Muscle of back (tissue), 11 donors: ENCODE results near the gene EPS8. TPM values are rescaled to one million over a fixed set of nuclear protein-coding genes. Genes with fewer than 3 reads are reported as not detected.

Experiments used
- DNase-seq, 3 donors: peaks; one replicate each; pipeline versions ENCODE4 v3.0.0 to v3.0.0-alpha.2; 2013
- polyA plus RNA-seq, 10 donors: library from polyadenylated mRNA; unstranded; fragments of 120-200 nt; gene quantifications; one replicate each; pipeline ENCODE4 v1.2.1, GENCODE V29; 2013; ENCODE audit not compliant: insufficient read length in 10 of 10

Gene EPS8
- polyA plus RNA-seq, 10 donors = 34.3 to 52.8 (median 39.8) TPM

DNA sequence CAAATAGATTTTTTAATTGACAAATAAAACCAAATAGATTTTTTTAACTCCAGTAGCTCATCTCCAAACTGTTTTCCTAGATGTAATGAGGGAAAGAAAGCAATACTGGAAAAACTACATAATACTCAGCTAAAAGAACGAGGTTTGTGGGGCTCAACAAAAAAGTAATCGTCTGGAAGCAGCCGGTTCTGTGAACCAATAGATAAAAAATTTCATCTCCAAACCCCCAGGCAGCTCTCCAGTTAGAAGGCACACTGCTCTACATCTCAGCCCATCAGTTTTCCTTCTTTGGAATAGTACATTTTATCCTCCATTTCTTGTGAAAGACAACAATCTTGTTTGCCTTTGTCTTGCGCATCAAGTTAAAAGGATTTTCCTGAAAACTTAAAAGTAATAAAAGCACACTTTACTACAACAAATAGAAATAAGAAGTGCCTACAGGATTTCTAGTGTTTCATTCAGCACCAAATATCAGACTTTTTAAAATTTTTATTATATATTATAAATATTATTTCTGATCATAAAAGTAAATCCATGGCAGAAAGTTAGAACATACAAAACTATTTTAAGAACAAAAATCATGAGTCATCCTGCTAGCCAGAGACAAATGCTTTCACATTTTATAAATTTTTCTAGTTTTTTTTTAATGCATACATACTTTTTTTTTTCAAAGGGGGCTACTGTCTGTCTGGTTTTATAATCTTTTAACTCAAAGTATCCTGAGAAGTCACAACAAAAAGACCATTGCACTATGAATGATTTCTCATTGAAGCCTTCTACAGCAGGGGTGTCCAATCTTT is 67.7 kb downstream of the EPS8 start:
- DNase-seq = no peak

DNA sequence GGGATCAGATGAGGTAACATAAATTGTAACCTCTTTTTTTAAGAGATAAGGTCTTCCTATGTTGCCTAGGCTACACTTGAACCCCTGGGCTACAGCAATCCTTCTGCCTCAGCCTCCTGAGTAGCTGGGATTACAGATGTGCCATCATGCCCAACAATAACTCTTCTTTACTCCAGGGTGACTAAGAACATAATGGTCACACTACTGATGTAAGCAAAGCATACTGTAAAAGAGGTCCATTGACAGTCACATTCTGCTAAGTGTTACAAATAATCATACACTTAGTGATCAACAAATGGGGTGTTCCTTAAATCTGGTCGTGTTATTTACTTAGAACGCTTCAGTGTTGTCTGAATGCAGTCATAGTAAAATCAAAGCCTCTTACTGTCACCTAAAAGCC is 68.9 kb downstream of the EPS8 start:
- no peak for DNase-seq

DNA sequence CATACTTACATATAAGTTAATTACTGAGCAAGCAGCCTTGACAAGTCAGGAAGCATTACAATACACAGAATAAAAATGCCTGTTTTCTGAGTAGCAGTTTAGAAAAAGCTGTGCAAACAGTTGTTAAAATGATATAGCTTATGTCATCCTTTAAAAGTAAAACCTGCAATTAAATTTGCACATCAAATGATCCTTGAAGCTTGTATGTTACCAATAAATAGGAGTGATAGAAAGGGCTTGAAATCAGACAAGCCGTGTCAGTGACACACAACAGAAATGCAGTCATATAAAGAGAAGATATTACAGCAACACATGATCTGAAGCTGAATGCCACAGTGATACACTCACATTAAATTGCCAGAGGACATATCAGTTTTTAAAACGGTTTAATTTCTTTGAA is 70.0 kb downstream of the EPS8 start:
- no peak for DNase-seq

DNA sequence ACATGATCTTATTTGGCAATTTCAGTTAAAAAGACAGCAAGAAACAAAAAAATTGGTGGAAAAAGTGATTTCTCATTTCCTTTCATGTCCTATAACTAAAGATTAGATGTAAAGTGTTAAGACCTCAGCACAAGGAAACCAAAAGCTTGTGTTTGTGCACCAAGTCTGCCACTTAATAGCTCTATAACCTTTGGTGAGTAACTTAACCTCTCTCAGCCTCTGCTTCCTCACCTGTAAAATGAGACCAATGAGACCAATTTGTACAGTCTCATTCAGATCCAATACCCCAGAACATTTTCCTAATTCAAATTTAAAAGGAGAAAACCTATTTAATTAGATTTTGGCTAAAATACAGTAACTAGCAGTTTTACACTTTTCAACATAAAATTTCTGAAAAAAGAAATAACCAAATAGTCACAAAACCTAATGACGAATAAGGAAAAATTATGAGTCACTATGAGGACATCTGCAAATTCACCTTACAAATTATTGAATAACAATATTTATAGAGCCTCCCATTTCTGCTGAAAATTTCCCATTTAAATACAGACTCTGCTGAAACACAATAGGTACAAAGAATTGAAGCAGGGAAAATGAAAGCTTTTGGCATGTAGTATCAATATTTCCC is 71.1 kb downstream of the EPS8 start:
- DNase-seq = no peak

DNA sequence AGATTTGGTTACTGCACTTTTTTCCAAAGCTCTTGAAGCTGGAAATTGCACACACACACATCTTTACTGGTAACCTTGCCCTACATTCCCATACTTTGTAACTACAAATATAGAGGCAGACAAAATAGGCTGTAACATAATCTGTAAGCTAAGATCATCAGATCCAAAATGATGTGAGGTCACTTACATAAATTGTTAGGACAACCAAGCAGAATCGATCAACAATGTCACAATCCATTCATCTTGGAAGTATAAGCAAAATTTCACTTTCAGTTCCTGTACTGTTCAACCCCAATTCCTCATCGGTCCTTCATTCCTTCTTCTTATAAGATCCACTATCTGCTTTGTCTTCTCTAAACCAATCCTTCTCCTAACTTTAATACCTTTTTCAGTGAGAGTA is 72.6 kb downstream of the EPS8 start:
- no peak for DNase-seq

DNA sequence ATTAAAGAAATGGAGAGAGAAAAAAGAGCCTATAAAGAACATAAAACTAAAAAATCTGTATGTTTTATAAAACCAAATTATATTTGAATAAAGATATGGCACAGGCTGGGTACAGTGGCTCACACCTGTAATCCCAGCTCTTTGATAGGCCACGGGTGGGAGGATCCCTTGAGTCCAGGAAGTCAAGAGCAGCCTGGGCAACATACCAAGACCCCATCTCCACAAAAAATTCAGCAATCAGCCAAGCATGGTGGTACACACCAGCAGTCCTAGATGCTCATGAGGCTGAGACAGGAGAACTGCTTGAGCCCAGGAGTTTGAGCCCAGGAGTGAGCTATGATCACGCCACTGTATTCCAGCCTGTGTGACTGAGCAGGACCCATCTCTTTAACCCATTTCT is 74.9 kb downstream of the EPS8 start:
- no peak for DNase-seq

DNA sequence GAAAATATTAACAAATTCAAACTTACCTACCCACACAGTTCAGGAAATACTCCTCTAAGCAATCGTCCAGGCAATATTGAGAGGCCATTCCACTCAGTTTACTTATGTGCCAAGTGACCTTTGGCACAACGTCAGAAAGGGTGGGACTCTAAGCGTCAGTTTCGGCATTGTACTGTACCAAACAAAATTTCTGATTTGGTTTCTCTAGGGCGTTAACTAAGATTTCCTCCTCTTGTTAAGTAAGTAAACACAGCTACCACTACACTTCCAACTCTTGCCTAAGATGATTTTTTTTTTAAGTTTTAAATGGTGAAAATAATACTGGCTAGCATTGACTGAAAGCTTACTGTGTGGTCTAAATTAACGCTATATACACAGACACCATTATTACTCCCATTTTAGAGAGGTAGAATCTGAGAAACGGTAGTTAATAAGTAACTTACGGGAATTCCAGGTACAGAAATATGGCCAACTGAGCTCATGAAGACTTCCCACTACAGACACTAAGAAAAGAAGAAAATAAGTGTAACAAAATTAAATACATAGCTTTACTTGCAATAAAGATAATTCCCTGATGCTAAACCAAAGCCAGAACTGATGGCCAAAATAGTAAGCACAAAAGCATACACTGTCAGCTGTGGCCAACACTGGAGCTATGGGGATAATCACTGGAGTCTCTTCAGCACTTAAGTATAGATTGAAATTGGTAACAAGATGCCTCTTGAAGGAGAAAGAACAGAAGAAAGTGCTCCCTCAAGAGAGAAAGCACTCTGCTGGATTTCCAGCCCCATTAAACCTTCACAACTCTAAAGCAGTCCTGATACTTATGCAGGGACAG is 76.1 kb downstream of the EPS8 start:
- DNase-seq = peak in 2 of 3 donors; percentile 40 to 66

DNA sequence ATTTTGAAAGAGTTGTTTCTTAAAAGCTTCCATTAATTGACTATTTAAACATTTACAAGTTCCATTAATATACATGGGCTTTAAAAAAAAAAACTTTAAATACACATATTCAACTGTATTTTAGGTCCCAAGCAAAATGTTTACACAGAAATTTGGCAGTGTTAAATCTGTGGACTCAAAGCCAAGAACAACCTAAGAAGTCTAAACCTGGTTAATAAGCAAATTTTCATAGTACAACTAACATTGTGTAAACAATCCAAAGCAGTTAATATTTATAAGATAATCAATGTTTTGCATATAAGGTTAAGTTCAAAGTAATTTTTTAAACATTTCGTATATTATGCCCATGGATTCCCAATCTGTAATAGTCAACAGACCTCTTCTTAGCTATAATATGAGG is 77.0 kb downstream of the EPS8 start:
- no peak for DNase-seq

DNA sequence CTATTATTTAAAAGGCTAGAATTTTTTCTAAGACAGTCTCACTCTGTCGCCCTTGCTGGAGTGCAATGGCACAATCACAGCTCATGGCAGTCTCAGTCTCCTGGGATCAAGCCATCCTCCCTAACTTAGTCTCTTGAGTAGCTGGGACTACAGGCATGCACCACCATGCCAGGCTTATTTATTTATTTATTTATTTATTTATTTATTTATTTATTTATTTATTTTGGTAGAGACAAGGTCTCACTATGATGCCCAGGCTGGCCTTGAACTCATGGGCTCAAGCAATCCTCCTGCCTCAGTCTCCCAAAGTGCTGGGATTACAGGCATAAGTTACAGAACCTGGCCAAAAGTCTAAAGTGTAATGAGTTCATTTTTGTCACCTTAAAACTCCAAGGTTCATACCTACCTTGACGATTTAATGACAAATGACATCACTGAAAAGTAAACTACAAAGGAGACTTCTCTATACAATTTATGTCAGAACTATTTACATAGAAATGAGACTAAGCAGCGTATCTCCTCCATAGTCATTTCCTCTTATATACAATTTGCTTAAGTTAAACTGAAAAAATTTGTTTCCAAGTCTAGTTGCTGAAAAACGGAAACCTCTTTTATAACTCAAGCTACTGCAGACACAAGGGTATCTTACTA is 78.2 kb downstream of the EPS8 start:
- no peak for DNase-seq

DNA sequence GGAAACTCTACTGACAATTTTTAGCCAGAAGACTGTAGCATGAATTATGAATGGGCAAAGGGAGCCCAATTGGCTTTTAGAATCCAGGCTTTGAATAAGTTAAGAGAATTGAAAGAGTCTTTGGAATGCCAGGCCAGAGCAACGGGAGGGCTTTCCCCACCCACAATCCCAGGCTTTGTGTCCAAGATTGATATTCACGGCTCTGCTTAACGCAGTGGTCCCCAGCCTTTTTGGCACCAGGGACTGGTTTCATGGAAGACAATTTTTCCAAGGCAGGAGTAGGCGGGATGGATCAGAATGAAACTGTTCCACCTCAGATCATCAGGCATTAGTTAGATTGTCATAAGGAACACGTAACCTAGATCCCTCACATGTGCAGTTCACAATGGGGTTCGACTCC is 79.6 kb downstream of the EPS8 start:
- DNase-seq = no peak

DNA sequence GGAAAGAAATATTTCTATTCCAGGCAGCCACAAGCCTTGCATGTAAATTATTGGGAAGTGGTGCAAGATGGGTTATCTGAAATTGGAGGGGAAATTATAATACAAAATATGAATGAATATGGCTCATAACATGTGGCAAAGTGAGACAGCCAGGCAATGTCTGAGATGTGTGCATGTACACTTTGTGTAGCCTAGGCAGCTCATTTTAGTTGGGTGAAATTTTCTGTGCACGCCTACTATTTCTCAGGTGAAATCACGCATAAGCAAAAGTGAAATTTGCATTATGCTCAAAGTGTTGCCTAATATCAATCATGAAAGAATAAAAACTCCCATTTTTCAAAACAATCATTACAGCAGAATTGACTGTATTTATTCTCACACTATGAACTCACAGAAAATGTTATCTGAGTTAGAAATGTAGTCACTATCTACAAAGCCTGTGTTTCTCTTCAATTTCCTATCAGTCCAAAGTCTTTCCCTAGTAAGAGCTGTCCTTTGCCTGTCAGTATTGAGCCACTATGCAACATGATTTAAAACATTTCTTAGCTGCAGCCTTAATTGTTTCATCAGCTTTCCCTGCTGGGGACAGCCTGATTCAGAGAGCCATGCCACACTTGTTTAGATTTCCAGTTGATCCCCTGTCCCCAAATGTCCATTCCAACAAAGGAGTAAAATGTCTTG is 80.7 kb downstream of the EPS8 start:
- DNase-seq = no peak

DNA sequence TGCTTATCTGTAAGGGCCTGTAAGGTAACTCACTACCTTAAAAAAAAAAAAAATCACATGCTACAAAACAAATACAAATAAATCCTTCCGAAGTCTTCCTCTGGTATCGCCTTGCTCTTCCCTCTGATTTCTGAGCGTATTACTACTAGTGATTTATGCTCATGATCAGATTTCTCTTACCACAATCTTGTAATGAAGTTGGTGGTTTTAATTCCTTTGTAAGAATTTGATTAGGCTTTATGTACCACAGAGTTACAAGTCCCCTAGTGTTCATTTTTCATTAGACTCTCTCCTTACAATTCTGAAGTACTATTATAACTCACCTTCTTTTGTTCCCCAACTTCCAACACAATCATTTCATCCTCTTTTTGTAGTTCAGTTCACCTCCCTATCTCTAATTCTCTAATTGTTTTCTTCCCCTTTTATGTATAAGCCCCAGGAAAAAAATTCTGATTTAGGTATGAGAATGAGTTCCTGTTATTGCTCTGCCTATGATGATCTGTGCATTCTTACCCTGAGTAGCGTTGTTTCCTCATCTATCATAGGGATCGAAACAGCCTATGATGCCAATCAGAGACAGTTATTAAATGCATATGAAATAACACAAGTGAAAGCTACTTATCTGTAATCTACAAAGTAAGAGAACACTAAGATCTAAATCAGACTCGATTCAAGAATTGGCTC is 81.5 kb downstream of the EPS8 start:
- DNase-seq = no peak

DNA sequence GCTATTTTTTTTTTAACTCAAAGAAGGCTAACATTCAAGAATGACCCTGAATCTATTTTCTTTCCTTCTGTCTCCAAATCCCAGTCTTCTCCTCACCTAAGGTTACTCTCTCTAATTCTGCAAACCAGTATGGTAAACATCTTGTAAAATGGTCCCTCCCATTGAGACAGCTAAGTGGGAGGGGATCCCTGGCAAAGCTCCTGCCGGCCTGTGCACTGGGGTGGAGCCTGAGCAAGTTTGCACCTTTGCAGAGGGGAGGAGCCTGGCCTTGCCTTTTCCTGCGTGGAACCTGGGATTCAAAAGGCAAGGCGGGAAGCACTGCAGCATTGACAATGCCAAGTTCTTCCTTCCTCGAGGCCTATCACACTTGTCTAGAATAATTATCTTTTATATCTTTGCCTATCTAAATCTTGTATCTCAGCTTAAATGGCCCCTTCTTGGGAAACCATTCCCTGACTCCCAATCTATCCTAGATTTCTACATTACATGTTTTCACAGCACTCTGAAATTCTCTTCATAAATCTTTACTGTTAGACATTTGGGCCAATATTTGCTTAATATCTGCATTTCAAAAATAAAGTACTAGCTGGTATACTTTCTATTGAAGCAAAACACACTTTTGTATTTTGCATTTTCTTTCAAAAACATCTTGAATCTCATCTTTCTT is 83.0 kb downstream of the EPS8 start:
- no peak for DNase-seq

DNA sequence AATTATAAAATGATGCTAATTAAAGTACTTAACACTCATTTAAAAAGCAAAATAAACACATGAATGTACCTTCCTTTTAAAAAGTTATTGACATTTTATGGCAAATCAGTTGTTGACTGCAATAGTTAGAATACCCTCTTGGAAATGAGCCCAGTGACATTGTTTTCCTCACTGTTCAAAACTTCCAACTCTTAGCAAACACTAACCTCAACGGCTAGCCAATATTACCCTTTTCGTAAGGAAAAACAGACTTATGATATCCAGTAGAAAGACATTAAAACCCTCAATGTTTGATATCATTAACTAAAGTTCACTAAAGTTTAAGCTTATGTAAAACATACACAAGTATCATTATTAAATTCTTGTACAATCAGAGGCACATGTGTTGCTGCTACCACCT is 83.6 kb downstream of the EPS8 start:
- DNase-seq = no peak

DNA sequence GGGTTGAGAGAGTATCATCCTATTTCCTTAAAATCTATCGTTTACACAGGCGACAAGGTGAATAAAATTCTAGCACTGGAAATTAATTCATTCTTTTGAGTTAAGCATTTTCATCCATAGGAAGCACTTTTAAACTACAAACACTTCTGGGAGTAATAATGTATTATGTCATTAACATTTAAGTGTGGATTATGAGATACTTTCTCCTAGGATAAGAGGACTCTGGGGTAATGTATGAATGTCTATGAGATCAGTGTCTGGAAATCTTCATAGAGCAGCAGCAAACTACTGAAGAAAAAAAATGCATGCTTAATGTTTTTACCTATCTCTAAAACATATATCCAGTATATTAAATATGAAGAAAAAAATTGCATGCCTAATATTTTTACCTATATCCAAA is 86.9 kb downstream of the EPS8 start:
- DNase-seq = no peak

DNA sequence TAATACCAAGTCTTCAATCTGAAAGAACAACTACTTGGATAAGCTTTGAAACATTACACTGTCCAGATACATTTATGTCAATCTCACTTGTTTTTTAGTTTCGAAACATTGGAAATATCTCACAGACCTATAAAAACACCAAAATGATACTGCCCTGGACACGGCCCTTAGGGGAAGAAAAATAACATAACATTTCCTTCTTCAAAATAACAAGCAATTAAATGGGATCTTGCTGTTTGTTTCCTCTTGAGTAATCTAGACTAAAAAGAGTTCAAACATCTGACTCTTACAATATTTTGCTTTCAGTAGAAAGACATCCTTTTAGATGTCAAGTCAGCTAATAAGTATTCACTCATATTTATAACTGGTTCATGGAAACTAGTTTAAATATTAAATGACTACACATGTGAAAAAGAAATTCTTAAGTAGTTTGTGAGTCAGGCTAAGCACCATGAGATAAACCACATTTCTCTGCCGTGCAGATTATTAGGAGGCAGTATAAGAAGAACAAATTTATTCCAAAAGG is 87.5 kb downstream of the EPS8 start:
- DNase-seq = peak in 1 of 3 donors; percentile 51

DNA sequence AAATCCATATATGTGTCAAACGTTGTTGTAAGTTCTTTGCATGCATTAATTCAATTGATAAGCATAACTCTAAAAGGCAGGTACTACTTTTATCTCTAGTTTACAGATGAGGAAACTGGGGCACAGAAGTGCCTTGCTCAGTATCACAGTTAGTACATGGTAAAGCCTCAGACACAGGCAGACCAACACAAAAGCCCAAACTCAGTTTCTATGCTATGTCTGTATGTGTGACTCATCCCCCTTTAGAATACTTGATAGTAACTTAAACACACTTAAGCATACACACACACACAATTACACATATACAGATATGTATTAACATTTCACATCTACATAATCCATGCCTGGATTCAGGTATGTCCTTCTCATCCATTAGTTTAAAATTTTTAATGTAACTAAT is 88.0 kb downstream of the EPS8 start:
- DNase-seq = no peak

DNA sequence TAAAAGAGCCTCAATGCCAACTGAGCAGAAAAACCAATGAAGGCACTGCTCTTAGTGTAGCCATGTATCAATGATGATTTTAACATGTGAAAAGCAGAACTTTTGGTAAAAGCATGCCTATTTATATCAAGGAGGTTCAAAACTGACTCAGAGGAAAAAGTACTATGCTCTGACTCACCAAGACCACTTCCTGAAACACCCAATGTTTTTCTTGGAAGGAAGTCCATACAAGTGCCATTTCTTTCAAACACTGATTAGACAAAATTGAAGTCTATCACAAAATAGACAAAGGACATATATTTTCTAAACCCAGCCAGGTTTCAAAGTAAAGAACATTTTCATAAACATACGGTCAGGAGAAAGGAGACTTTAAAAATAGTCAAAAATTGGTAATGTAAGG is 88.6 kb downstream of the EPS8 start:
- peak in 1 of 3 donors; percentile 80 for DNase-seq

DNA sequence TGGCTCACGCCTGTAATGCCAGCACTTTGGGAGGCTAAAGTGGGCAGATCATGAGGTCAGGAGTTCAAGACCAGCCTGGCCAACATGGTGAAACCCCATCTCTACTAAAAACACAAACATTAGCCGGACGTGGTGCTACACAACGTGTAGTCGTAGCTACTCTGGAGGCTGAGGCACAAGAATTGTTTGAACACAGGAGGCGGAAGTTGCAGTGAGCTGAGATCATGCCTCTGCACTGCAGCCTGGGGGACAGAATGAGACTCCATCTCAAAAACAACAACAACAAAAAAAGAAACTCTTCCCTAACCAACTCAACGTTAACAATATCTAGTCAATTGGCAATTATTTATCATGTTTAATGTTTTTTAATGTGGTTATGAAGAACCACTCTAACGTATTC is 89.3 kb downstream of the EPS8 start:
- no peak for DNase-seq

DNA sequence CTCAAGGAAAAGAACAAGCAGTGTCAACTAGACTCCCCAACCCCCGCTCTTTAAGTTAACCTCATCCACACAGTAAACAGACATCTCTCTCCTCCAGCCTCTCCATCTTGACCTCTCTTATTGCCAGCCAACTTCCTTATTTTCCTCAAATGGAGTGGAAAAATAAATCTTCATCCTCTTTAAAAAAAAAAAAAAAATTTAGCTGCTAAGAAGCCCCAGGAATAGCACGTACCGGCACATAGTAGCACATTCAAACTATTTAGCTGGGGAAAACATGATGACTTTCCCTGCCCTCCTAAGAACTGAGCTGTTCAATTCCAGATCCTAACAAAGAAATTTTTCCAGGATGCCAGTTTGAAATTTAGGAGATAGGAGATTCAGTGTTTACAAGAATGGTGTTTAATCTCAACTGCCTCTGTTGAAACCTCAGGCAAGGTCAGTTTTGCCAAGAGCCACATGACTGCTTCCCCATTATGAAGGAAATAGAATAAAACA is 90.8 kb downstream of the EPS8 start:
- no peak for DNase-seq
